IMR-90 (cell line): ENCODE measurements around the gene GCN1. TPM values are rescaled to one million over a fixed set of nuclear protein-coding genes. Genes with fewer than 3 reads are reported as not detected.
A peak's percentile ranks its signal among the peaks of the same experiment; 100 is the strongest.

Experiments used
- ATAC-seq: fragments of 200-7000 bp; cut with Tn5 transposase; 2 replicates; pipeline ENCODE4 v1.9.1; 2020; ENCODE audit warnings: low read depth, mild to moderate bottlenecking, moderate library complexity
- BruUV-seq: library from RNA; stranded (reverse); fragments of 400-500 nt; replicated peaks from 2 replicates; lab custom pipeline; 2021; lab: Mats Ljungman, UMichigan
- CTCF ChIA-PET: fragments of 300-600 bp; formaldehyde crosslinking; extraction: SDS; loops from one replicate; lab custom pipeline; 2021; ENCODE audit warnings: antibody characterized with exemption; lab: Yijun Ruan, JAX
- POLR2A ChIA-PET: fragments of 300-600 bp; sonication (Branson Sonifier 250); formaldehyde crosslinking; loops from one replicate; lab custom pipeline; 2022; ENCODE audit warnings: antibody characterized with exemption; ENCODE audit not compliant: unreplicated experiment; lab: Charles Lee
- DNase-seq: peaks from one replicate; pipeline ENCODE4 v3.0.0; 2013
- H2AFZ ChIP-seq: replicated peaks from 2 replicates; pipeline ENCODE3; 2013; ENCODE audit warnings: low read length, mild to moderate bottlenecking; ENCODE audit not compliant: poor library complexity
- H2AK5ac ChIP-seq: 2 replicates; pipeline ENCODE4 v1.6.1; 2013; ENCODE audit warnings: low read depth, low read length, inconsistent platforms
- H2AK9ac ChIP-seq: replicated peaks from 2 replicates; pipeline ENCODE3; 2013; ENCODE audit warnings: mild to moderate bottlenecking, low read depth, low read length, moderate library complexity; ENCODE audit not compliant: poor library complexity
- H2BK120ac ChIP-seq: 2 replicates; pipeline ENCODE4 v1.6.1; 2013; ENCODE audit warnings: low read depth, low read length, inconsistent platforms
- H2BK15ac ChIP-seq: 3 replicates; pipeline ENCODE4 v1.6.1; 2013; ENCODE audit warnings: low read depth, low read length, inconsistent platforms
- H2BK20ac ChIP-seq: 2 replicates; pipeline ENCODE4 v1.6.1; 2013; ENCODE audit warnings: low read depth, mild to moderate bottlenecking, inconsistent platforms, low read length, moderate library complexity
- H2BK5ac ChIP-seq: 2 replicates; pipeline ENCODE4 v1.6.1; 2013; ENCODE audit warnings: mild to moderate bottlenecking, low read depth, low read length, inconsistent platforms; ENCODE audit not compliant: poor library complexity, severe bottlenecking
- H3K14ac ChIP-seq: replicated peaks from 2 replicates; pipeline ENCODE4 v1.6.1; 2013; ENCODE audit warnings: low read depth, low read length, inconsistent platforms
- H3K18ac ChIP-seq: 2 replicates; pipeline ENCODE4 v1.6.1; 2013; ENCODE audit warnings: low read depth, low read length, control low read depth
- H3K23ac ChIP-seq: 2 replicates; pipeline ENCODE4 v1.6.1; 2013; ENCODE audit warnings: low read depth, low read length, inconsistent platforms
- H3K27ac ChIP-seq: 2 replicates; pipeline ENCODE4 v1.5.1; 2013; ENCODE audit warnings: mild to moderate bottlenecking, control low read depth, low read length; ENCODE audit not compliant: insufficient read depth
- H3K27me3 ChIP-seq: 2 replicates; pipeline ENCODE4 v1.6.1; 2013; ENCODE audit warnings: low read length; ENCODE audit not compliant: control insufficient read depth, insufficient read depth
- H3K36me3 ChIP-seq: 2 replicates; pipeline ENCODE4 v1.6.1; 2013; ENCODE audit warnings: low read length, mixed read lengths; ENCODE audit not compliant: control insufficient read depth, insufficient read depth
- H3K4ac ChIP-seq: 2 replicates; pipeline ENCODE4 v1.6.1; 2013; ENCODE audit warnings: low read depth, low read length, inconsistent platforms
- H3K4me1 ChIP-seq: 2 replicates; pipeline ENCODE4 v1.6.1; 2013; ENCODE audit warnings: low read length, mixed read lengths; ENCODE audit not compliant: control insufficient read depth, insufficient read depth
- H3K4me2 ChIP-seq: 2 replicates; pipeline ENCODE4 v1.6.1; 2013; ENCODE audit warnings: low read depth, mild to moderate bottlenecking, control low read depth, low read length, moderate library complexity
- H3K4me3 ChIP-seq: 2 replicates; pipeline ENCODE4 v1.5.1; 2013; ENCODE audit warnings: low read depth, mild to moderate bottlenecking, control low read depth, low read length, moderate library complexity; ENCODE audit not compliant: insufficient read depth
- H3K56ac ChIP-seq: 2 replicates; pipeline ENCODE4 v1.6.1; 2013; ENCODE audit warnings: low read length, inconsistent platforms; ENCODE audit not compliant: insufficient read depth; ENCODE audit errors: extremely low read depth
- H3K79me1 ChIP-seq, 2 experiments: 2 replicates each; pipeline ENCODE4 v1.6.1; 2013; ENCODE audit warnings: low read length in 2 of 2, inconsistent platforms in 1 of 2, low read depth in 1 of 2
- H3K9ac ChIP-seq: 2 replicates; pipeline ENCODE4 v1.6.1; 2013; ENCODE audit warnings: low read depth, low read length, control low read depth
- H3K9me1 ChIP-seq: 2 replicates; pipeline ENCODE4 v1.6.1; 2013; ENCODE audit warnings: low read length, inconsistent platforms; ENCODE audit not compliant: insufficient read depth
- H3K9me3 ChIP-seq: 2 replicates; pipeline ENCODE4 v1.6.1; 2013; ENCODE audit warnings: low read length; ENCODE audit not compliant: control insufficient read depth, insufficient read depth
- H4K20me1 ChIP-seq: 2 replicates; pipeline ENCODE4 v1.6.1; 2013; ENCODE audit warnings: low read length, inconsistent platforms; ENCODE audit not compliant: insufficient read depth
- H4K5ac ChIP-seq: 2 replicates; pipeline ENCODE4 v1.6.1; 2013; ENCODE audit warnings: mild to moderate bottlenecking, low read depth, low read length, control low read depth
- H4K8ac ChIP-seq, 2 experiments: 2 replicates each; pipeline ENCODE4 v1.6.1; 2013; ENCODE audit warnings: low read depth in 2 of 2, low read length in 2 of 2, control low read depth in 1 of 2, inconsistent platforms in 1 of 2
- H4K91ac ChIP-seq: 2 replicates; pipeline ENCODE4 v1.6.1; 2013; ENCODE audit warnings: low read depth, low read length, inconsistent platforms; ENCODE audit not compliant: insufficient read depth
- BHLHE40 ChIP-seq: fragments of 150-350 bp; IDR thresholded peaks from 2 replicates; pipeline ENCODE4 v1.6.1; 2016; ENCODE audit warnings: mild to moderate bottlenecking, low read depth, low read length
- CEBPB ChIP-seq: IDR thresholded peaks from 2 replicates; pipeline ENCODE4 v1.6.1; 2012; ENCODE audit warnings: low read depth, low read length, improper control_type of control experiment
- CHD1 ChIP-seq: IDR thresholded peaks from 2 replicates; pipeline ENCODE4 v1.6.1; 2012; ENCODE audit warnings: low read depth, low read length, improper control_type of control experiment
- CTCF ChIP-seq: conservative IDR thresholded peaks from 2 replicates; pipeline ENCODE4 v1.5.1; 2012; ENCODE audit warnings: mild to moderate bottlenecking, low read depth, low read length, improper control_type of control experiment
- FOS ChIP-seq: fragments of 150-350 bp; IDR thresholded peaks from 2 replicates; pipeline ENCODE4 v1.6.1; 2016; ENCODE audit warnings: low read depth, low read length
- MAFK ChIP-seq: IDR thresholded peaks from 2 replicates; pipeline ENCODE4 v1.6.1; 2012; ENCODE audit warnings: low read depth, low read length, improper control_type of control experiment
- MAZ ChIP-seq: IDR thresholded peaks from 2 replicates; pipeline ENCODE4 v1.6.1; 2012; ENCODE audit warnings: low read depth, mild to moderate bottlenecking, low read length, improper control_type of control experiment, moderate library complexity, borderline replicate concordance
- MXI1 ChIP-seq: IDR thresholded peaks from 2 replicates; pipeline ENCODE4 v1.6.1; 2012; ENCODE audit warnings: low read depth, mild to moderate bottlenecking, low read length, moderate library complexity, borderline replicate concordance
- NFE2L2 ChIP-seq: fragments of 150-350 bp; IDR thresholded peaks from 2 replicates; pipeline ENCODE4 v1.6.1; 2016; ENCODE audit warnings: low read depth, mild to moderate bottlenecking, low read length
- POLR2A ChIP-seq: IDR thresholded peaks from 2 replicates; pipeline ENCODE4 v1.6.1; 2012; ENCODE audit warnings: mild to moderate bottlenecking, low read depth, low read length
- RAD21 ChIP-seq: IDR thresholded peaks from 2 replicates; pipeline ENCODE4 v1.6.1; 2012; ENCODE audit warnings: low read length, improper control_type of control experiment
- RCOR1 ChIP-seq: IDR thresholded peaks from 2 replicates; pipeline ENCODE4 v1.6.1; 2012; ENCODE audit warnings: mild to moderate bottlenecking, low read length, improper control_type of control experiment; ENCODE audit not compliant: insufficient replicate concordance
- RFX5 ChIP-seq: IDR thresholded peaks from 2 replicates; pipeline ENCODE4 v1.8.0; 2012; ENCODE audit warnings: low read depth, mild to moderate bottlenecking, low read length, moderate library complexity
- SMC3 ChIP-seq: fragments of 150-350 bp; IDR thresholded peaks from 2 replicates; pipeline ENCODE4 v1.6.1; 2016; ENCODE audit warnings: low read depth, mild to moderate bottlenecking, antibody characterized with exemption, low read length, moderate library complexity
- USF2 ChIP-seq: fragments of 150-350 bp; IDR thresholded peaks from 2 replicates; pipeline ENCODE4 v1.6.1; 2017; ENCODE audit warnings: mild to moderate bottlenecking, antibody characterized with exemption, low read length, low read depth
- WGBS, 2 experiments: methylation state at CpG; one replicate each; pipeline versions ENCODE4 v1.1.5 to v1.1.7; 2013; ENCODE audit warnings: missing lambda C conversion rate in 2 of 2; ENCODE audit not compliant: insufficient read length in 1 of 2; ENCODE audit errors: extremely low coverage in 2 of 2; 5-methylcytosine and 5-hydroxymethylcytosine counted together
- dilution Hi-C: fragments of 300-500 bp; cut with HindIII; formaldehyde crosslinking; loops from one replicate; pipeline ENCODE4 v1.14.3; 2018; ENCODE audit warnings: low sequenced_read_pairs; ENCODE audit not compliant: unreplicated experiment
- in situ Hi-C: fragments of 300-500 bp; cut with MboI; formaldehyde crosslinking; loops from 3 replicates; pipeline ENCODE4 v1.14.3; 2019; ENCODE audit warnings: low sequenced_read_pairs, inconsistent platforms, mixed read lengths
- intact Hi-C: fragments of 100-400 bp; cut with micrococcal nuclease; formaldehyde crosslinking; loops from 2 replicates; pipeline ENCODE4 v1.10.0; 2022
- polyA plus RNA-seq, 3 experiments: library from polyadenylated mRNA; depleted of rRNA; stranded (reverse); fragments of >200 nt; gene quantifications; 2 replicates each; pipeline ENCODE4 v1.2.3, GENCODE V29; 2012; ENCODE audit warnings: low replicate concordance in 1 of 3
- total RNA-seq: library from RNA; depleted of rRNA; stranded (reverse); fragments of >200 nt; gene quantifications from 2 replicates; pipeline ENCODE4 v1.2.3, GENCODE V29; 2012
- TF ChIP-seq, protein P1 (sequence below): fragments of 150-350 bp; IDR thresholded peaks from 2 replicates; pipeline ENCODE4 v1.6.1; 2016; ENCODE audit warnings: low read depth, mild to moderate bottlenecking, low read length, moderate library complexity, borderline replicate concordance

GCN1 gene
- total and polyA plus RNA-seq, 2 of the 4 experiments (the other 2 are of a cell fraction): 57.8 to 77.6 TPM

GRCh38 chr12:120222288-120222832, 27.8 kb upstream of the GCN1 start:
- 97% methylated on average over 6 of the region's 12 CpGs; no CpG with 5 or more reads in 1 of the 2 experiments for WGBS, 2 experiments
- TF ChIP-seq, protein P1, sequence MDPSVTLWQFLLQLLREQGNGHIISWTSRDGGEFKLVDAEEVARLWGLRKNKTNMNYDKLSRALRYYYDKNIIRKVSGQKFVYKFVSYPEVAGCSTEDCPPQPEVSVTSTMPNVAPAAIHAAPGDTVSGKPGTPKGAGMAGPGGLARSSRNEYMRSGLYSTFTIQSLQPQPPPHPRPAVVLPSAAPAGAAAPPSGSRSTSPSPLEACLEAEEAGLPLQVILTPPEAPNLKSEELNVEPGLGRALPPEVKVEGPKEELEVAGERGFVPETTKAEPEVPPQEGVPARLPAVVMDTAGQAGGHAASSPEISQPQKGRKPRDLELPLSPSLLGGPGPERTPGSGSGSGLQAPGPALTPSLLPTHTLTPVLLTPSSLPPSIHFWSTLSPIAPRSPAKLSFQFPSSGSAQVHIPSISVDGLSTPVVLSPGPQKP: no peak
- TF ChIP-seq CEBPB (no peak), USF2 (no peak), BHLHE40 (no peak), MAFK (no peak), RAD21 (no peak), CTCF (no peak), SMC3 (no peak), MAZ (no peak), FOS (no peak), CHD1 (no peak), POLR2A (no peak), RFX5 (no peak), RCOR1 (no peak), NFE2L2 (no peak), MXI1 (no peak)
- Histone ChIP-seq H4K20me1 (peaks cover 37% of the 10 kb centered on the region), H3K27me3 (no peaks in the 10 kb centered on the region), H3K9ac (no peak overlapping the region), H4K8ac (no peak overlapping the region), H2AK5ac (no peak overlapping the region), H3K4ac (no peak overlapping the region), H3K79me1 (peaks cover 29 to 77% of the 10 kb centered on the region in 2 experiments), H2AFZ (no peak overlapping the region), H3K9me3 (no peaks in the 10 kb centered on the region), H2BK15ac (no peak overlapping the region), H3K36me3 (peaks cover 61% of the 10 kb centered on the region), H3K4me2 (no peak overlapping the region), H4K5ac (no peak overlapping the region), H3K4me1 (peaks cover 9% of the 10 kb centered on the region), H3K9me1 (no peaks in the 10 kb centered on the region), H2BK20ac (no peak overlapping the region), H4K91ac (no peak overlapping the region), H2AK9ac (peak overlapping the region; percentile 42), H3K18ac (no peak overlapping the region), H3K14ac (no peak overlapping the region), H2BK5ac (no peak overlapping the region), H2BK120ac (no peak overlapping the region), H3K56ac (no peak overlapping the region), H3K23ac (no peak overlapping the region), H3K27ac (no peak overlapping the region), H3K4me3 (no peak overlapping the region)
- ATAC-seq (no peak), DNase-seq (no peak)
- dilution Hi-C loops: no loop called here
- CTCF ChIA-PET: interaction anchor here (1.0 kb wide), 1 partner anchor 21 kb away, joined by 3 read pairs; the partner anchor contains the start of gene RPLP0
- no TSS peak for BruUV-seq
- in situ Hi-C loops: no loop called here
- intact Hi-C loops: no loop called here
- POLR2A ChIA-PET: interaction anchor here (1.7 kb wide), 1 partner anchor 22 kb away, joined by 8 read pairs; the partner anchor contains the start of gene RPLP0
